B cell (primary cell): ENCODE data around the gene KLF5. TPM values are rescaled to one million over a fixed set of nuclear protein-coding genes. Genes with fewer than 3 reads are reported as not detected.
A peak's percentile ranks its signal among the peaks of the same experiment; 100 is the strongest.

Experiments used
- ATAC-seq: fragments of 200-7000 bp; cut with Tn5 transposase; one replicate; pipeline ENCODE4 v1.10.0; 2021; ENCODE audit warnings: low read depth, mild to moderate bottlenecking, moderate number of reproducible peaks, moderate library complexity
- CTCF ChIA-PET: fragments of 350-600 bp; sonication (Branson Sonifier 250); formaldehyde crosslinking; loops from one replicate; lab custom pipeline; 2021; ENCODE audit warnings: antibody characterized with exemption, inconsistent platforms; lab: Charles Lee
- POLR2A ChIA-PET: fragments of 350-600 bp; sonication (Branson Sonifier 250); formaldehyde crosslinking; loops from one replicate; lab custom pipeline; 2021; ENCODE audit warnings: antibody characterized with exemption; lab: Charles Lee
- DNase-seq: peaks from one replicate; pipeline ENCODE4 v3.0.0; 2013
- H2AFZ ChIP-seq: 2 replicates; pipeline ENCODE4 v1.6.1; 2012; ENCODE audit warnings: mild to moderate bottlenecking, low read depth, low read length; ENCODE audit not compliant: insufficient read depth, poor library complexity, severe bottlenecking
- H3K27ac ChIP-seq, 2 donors: 1 replicate in 1 of 2; 2 replicates in 1 of 2; pipeline ENCODE4 v1.5.1; 2012 to 2013; ENCODE audit warnings: low read length in 2 of 2, mild to moderate bottlenecking in 2 of 2, moderate library complexity in 1 of 2
- H3K27me3 ChIP-seq, 4 experiments: fragments of 200-600 bp in 1 of 4; sonication (generic) in 1 of 4; replicated peaks in 1 of 4; 1 replicate in 2 of 4; 2 replicates in 2 of 4; pipeline versions ENCODE4 v1.6.1 to v1.7.0; 2013 to 2016; ENCODE audit warnings: low read length in 3 of 4, mild to moderate bottlenecking in 2 of 4, mixed read lengths in 1 of 4, moderate library complexity in 1 of 4; ENCODE audit not compliant: insufficient read depth in 4 of 4, control insufficient read depth in 3 of 4; ENCODE audit errors: control extremely low read depth in 1 of 4
- H3K36me3 ChIP-seq, 2 experiments: replicated peaks in 1 of 2; 1 replicate in 1 of 2; 2 replicates in 1 of 2; pipeline versions ENCODE4 v1.6.1 to v1.7.1; 2013; ENCODE audit warnings: low read length in 1 of 2; ENCODE audit not compliant: insufficient read depth in 2 of 2, control insufficient read depth in 1 of 2; ENCODE audit errors: control extremely low read depth in 1 of 2, extremely low read depth in 1 of 2
- H3K4me1 ChIP-seq, 2 donors: fragments of 200-600 bp in 1 of 2; sonication (generic) in 1 of 2; 1 replicate in 1 of 2; 2 replicates in 1 of 2; pipeline versions ENCODE4 v1.5.1 to v1.6.1; 2013 to 2017; ENCODE audit warnings: low read length in 2 of 2; ENCODE audit not compliant: control insufficient read depth in 2 of 2, insufficient read depth in 2 of 2
- H3K4me2 ChIP-seq: replicated peaks from 2 replicates; pipeline ENCODE3; 2012; ENCODE audit warnings: mild to moderate bottlenecking, low read depth, low read length; ENCODE audit not compliant: poor library complexity, severe bottlenecking
- H3K4me3 ChIP-seq, 5 experiments: fragments of 200-600 bp in 1 of 5; sonication (generic) in 1 of 5; 1 replicate in 3 of 5; 2 replicates in 2 of 5; pipeline versions ENCODE4 v1.5.1 to v1.7.0; 2011 to 2016; ENCODE audit warnings: low read length in 4 of 5, mild to moderate bottlenecking in 4 of 5, low read depth in 2 of 5, control low read depth in 1 of 5, moderate library complexity in 1 of 5; ENCODE audit not compliant: insufficient read depth in 1 of 5; ENCODE audit errors: control extremely low read depth in 1 of 5, extremely low read depth in 1 of 5
- H3K79me2 ChIP-seq: fragments of 200-600 bp; sonication (generic); one replicate; pipeline ENCODE4 v1.6.0; 2016; ENCODE audit warnings: low read length; ENCODE audit not compliant: control insufficient read depth, insufficient read depth
- H3K9ac ChIP-seq: fragments of 200-600 bp; sonication (generic); 2 replicates; pipeline ENCODE4 v1.6.1; 2017; ENCODE audit warnings: mild to moderate bottlenecking, low read length, moderate library complexity
- H3K9me3 ChIP-seq, 3 donors: one replicate each; pipeline versions ENCODE4 v1.6.1 to v1.7.1; 2013; ENCODE audit warnings: low read length in 2 of 3; ENCODE audit not compliant: control insufficient read depth in 2 of 3, insufficient read depth in 1 of 3; ENCODE audit errors: control extremely low read depth in 1 of 3
- H4K20me1 ChIP-seq: 2 replicates; pipeline ENCODE4 v1.6.0; 2012; ENCODE audit warnings: mild to moderate bottlenecking, low read length; ENCODE audit not compliant: insufficient read depth, control insufficient read depth, poor library complexity, severe bottlenecking
- H3K27ac Mint-ChIP-seq: one replicate; pipeline ENCODE4 v1.8.0; 2021; ENCODE audit warnings: mixed read lengths
- H3K27me3 Mint-ChIP-seq: one replicate; pipeline ENCODE4 v1.8.0; 2021; ENCODE audit warnings: mixed read lengths
- H3K4me1 Mint-ChIP-seq: one replicate; pipeline ENCODE4 v1.8.0; 2021; ENCODE audit warnings: mixed read lengths
- H3K4me3 Mint-ChIP-seq: one replicate; pipeline ENCODE4 v1.8.0; 2021; ENCODE audit warnings: mixed read lengths
- H3K9me3 Mint-ChIP-seq: one replicate; pipeline ENCODE4 v1.8.0; 2022; ENCODE audit warnings: mixed read lengths; ENCODE audit not compliant: insufficient read depth
- EZH2 ChIP-seq: IDR thresholded peaks from 2 replicates; pipeline ENCODE4 v1.6.1; 2012; ENCODE audit warnings: borderline replicate concordance, low read depth, mild to moderate bottlenecking, moderate library complexity, low read length; ENCODE audit not compliant: insufficient read depth, poor library complexity, severe bottlenecking
- WGBS: methylation state at CpG from one replicate; pipeline ENCODE4 v1.1.5; 2013; ENCODE audit warnings: missing lambda C conversion rate; ENCODE audit not compliant: insufficient coverage; 5-methylcytosine and 5-hydroxymethylcytosine counted together
- intact Hi-C: fragments of 100-400 bp; cut with micrococcal nuclease; formaldehyde crosslinking; loops from one replicate; pipeline ENCODE4 v1.10.0; 2022
- polyA plus RNA-seq: library from polyadenylated mRNA; depleted of rRNA; stranded (reverse); fragments of >200 nt; gene quantifications from 2 replicates; pipeline ENCODE4 v1.2.3, GENCODE V29; 2012
- total RNA-seq, 2 donors: library from RNA; stranded (reverse); fragments of 120-200 nt in 1 of 2; gene quantifications; 1 replicate in 1 of 2; 2 replicates in 1 of 2; pipeline versions ENCODE4 v1.2.3 to v1.2.4, GENCODE V29; 2013 to 2022
- TF ChIP-seq, protein P1 (sequence below): fragments of 200-600 bp; IDR thresholded peaks from one replicate; pipeline ENCODE4 v1.8.0; 2022; ENCODE audit warnings: antibody characterized with exemption, mild to moderate bottlenecking

Gene KLF5
- total and polyA plus RNA-seq, 2 donors (not counting 1 experiment from before 2014, with no cell fraction given): 0.94 to 1.5 TPM

DNA sequence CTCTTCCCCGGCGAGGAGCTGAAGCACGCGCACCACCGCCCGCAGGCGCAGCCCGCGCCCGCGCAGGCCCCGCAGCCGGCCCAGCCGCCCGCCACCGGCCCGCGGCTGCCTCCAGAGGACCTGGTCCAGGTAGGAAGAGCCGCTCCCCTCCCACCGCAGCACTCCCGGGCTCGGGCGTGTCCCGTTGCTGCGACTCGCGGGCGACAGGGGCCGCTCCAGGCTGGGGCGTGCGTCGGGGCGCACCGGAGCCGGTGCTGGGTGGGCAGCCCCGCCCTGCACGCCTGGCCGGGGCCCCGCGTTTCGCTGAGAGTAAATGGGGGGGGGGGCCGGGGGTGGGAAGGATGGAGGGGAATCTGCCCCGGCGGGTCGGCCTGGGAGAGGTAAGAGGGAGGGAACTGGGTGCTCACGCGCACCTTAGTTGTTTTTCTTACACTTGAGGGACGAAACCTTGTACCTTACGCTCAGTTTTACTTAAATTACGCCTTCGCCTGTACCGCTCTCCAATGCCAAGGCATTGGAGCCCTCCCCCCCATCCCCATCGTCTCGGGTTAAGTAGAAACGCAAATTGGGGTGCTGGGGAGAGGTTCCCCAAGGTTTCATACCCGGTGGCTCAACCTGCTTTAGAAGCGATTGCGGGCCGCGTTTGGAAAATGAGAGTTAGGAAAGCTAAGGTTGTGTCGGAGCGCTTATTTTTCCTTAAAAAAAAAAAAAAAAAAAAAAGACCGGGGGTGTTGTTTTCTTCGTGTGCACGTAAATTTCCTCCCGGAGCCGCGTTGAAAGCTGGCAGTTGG, 850 bp downstream of the KLF5 start:
- no peaks in the 10 kb centered on the region for H3K9me3 Mint-ChIP-seq
- H3K27me3 ChIP-seq: peaks cover 3 to 34% (median 30%) of the 10 kb centered on the region in 4 experiments
- peak; percentile 7 for ATAC-seq
- H3K36me3 ChIP-seq: no peaks in the 10 kb centered on the region
- intact Hi-C loops: loop anchor here (5.0 kb wide), 1 partner anchor 1228 kb away; no protein-coding TSS in a partner anchor
- peaks cover 24% of the 10 kb centered on the region for H3K4me1 Mint-ChIP-seq
- H4K20me1 ChIP-seq: no peaks in the 10 kb centered on the region
- H3K27ac ChIP-seq: no peak overlapping the region
- H3K4me2 ChIP-seq: peak overlapping the region; percentile 79
- under 1% methylated on average over 41 of the region's 68 CpGs for WGBS
- H3K9me3 ChIP-seq: no peaks in the 10 kb centered on the region
- H3K4me3 ChIP-seq: peak overlapping the region; percentile 6 to 74 (median 59)
- peak overlapping the region; percentile 84 for H3K4me3 Mint-ChIP-seq
- no peaks in the 10 kb centered on the region for H3K79me2 ChIP-seq
- peak overlapping the region; percentile 61 for H3K9ac ChIP-seq
- DNase-seq: peak; percentile 50
- H3K27ac Mint-ChIP-seq: no peak overlapping the region
- ChIA-PET POLR2A (no interaction called here), CTCF (interaction anchor here (0.7 kb wide), 1 partner anchor 1227 kb away, joined by 4 read pairs; no protein-coding TSS in a partner anchor)
- peak overlapping the region; percentile 80 for H2AFZ ChIP-seq
- H3K27me3 Mint-ChIP-seq: peaks cover 43% of the 10 kb centered on the region
- peaks cover 15 to 18% of the 10 kb centered on the region in 2 donors for H3K4me1 ChIP-seq
- TF ChIP-seq, protein P1, sequence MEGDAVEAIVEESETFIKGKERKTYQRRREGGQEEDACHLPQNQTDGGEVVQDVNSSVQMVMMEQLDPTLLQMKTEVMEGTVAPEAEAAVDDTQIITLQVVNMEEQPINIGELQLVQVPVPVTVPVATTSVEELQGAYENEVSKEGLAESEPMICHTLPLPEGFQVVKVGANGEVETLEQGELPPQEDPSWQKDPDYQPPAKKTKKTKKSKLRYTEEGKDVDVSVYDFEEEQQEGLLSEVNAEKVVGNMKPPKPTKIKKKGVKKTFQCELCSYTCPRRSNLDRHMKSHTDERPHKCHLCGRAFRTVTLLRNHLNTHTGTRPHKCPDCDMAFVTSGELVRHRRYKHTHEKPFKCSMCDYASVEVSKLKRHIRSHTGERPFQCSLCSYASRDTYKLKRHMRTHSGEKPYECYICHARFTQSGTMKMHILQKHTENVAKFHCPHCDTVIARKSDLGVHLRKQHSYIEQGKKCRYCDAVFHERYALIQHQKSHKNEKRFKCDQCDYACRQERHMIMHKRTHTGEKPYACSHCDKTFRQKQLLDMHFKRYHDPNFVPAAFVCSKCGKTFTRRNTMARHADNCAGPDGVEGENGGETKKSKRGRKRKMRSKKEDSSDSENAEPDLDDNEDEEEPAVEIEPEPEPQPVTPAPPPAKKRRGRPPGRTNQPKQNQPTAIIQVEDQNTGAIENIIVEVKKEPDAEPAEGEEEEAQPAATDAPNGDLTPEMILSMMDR: no peak
- TF ChIP-seq EZH2: no peak
